HG02610 (cell line): ENCODE results near the gene MIOX.
"Not testable (repeated sequence)": the region's sequence is repeated elsewhere in the genome, so short reads cannot be mapped to it uniquely, and the experiment has no call there.

ENCODE experiments used
- ATAC-seq: cut with Tn5 transposase; IDR thresholded peaks from one replicate; pipeline ENCODE4 v1.9.1; 2021; ENCODE audit warnings: mild to moderate bottlenecking, moderate library complexity; ENCODE audit not compliant: unreplicated experiment

Gene MIOX

GRCh38 chr22:50527921-50528681 lies 41.4 kb downstream of the MIOX start:
- ATAC-seq = no peak

DNA sequence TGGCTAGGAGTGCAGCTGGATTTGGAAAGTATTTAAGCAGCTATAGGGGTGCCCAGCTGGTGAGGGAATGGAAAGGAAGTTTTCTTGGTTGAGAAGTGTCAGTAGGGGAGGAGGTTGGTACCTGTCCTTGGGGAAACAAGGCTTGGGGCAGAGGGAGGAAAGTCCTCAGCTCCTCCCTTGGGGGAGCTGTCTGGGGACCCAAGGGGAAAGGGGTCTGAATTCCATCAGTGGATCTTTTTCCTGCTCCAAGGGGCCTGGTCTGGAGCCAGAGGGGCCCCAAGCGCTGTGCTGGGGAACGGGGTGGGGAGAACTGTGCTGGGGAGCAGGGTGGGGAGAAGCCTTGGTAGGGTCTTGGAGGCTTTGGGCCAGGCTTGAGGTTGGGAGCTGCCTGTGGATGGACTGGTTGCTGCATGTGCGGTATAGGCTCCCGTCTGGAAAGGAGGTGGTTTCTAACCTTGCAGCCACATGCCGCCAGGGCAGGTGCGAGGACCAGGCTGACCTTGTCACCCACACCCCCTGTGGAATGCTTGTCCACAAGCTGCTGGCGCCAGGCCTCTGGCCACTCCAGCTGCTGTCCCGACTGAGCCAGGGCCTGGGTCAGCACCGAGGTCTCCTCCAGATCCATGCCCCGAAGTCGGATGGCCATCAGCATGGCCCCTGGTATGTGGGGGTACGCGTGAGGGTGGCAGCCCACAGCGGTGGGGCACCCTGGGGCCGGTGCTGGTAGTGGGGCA lies 42.2 kb downstream of the MIOX start:
- no peak for ATAC-seq

- no peak for ATAC-seq
Measured at GRCh38 chr22:50529416-50529896, 42.8 kb downstream of the MIOX start.

DNA sequence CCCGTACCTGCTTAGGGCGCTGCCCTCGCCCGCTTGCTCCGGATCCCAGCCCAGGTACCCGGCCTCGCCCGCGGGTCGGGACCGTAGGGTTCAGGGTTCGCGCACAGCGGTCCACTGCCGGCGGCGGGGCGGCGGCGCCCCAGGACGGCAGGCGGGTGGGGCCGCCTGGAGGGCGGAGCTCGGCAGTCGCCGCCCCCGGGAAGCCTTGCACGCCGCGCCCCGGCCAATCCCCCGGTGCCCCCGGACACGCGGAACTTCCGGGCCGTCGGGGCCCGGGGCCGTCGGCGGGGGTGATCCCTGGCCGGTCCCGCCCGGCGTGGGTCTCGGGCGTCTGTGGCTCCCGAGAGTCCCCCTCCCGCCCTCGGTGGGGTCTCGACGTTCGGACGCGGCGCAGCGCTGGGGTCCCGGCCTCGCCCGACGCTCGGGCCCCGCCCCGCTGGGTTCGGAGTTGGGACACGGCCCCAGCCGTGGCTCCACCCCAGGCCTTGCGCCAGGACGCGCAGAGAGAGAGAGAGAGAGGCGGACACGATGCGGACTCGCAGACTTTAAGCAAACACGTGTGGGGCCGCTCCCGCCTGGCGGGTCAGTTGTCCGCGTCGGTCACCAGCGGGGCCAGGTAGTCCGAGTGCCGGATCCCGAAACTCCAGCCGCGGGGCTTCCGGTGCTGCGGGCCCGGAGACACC lies 43.4 kb downstream of the MIOX start, which contains the start of gene TYMP:
TSS of gene TYMP (minus strand) at position 116 of the 683 bp plus-strand sequence. CDS start 303 bp downstream, outside the sequence.
- ATAC-seq = no peak

DNA sequence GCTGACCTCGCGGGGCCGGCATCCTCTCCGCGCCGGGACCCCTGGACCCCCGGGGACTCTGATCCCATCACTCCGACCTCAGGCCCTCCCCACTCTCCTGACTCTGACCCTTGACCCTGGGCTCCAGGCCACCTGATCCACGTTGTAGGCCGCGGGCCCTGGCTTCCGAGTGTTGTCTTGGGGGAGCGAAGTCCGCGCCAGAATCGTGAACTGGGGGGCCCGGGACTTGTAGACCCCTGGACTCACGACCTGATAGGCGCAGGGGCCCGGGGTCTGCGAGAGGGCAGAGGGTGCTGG lies 43.9 kb downstream of the MIOX start:
- ATAC-seq = no peak

DNA sequence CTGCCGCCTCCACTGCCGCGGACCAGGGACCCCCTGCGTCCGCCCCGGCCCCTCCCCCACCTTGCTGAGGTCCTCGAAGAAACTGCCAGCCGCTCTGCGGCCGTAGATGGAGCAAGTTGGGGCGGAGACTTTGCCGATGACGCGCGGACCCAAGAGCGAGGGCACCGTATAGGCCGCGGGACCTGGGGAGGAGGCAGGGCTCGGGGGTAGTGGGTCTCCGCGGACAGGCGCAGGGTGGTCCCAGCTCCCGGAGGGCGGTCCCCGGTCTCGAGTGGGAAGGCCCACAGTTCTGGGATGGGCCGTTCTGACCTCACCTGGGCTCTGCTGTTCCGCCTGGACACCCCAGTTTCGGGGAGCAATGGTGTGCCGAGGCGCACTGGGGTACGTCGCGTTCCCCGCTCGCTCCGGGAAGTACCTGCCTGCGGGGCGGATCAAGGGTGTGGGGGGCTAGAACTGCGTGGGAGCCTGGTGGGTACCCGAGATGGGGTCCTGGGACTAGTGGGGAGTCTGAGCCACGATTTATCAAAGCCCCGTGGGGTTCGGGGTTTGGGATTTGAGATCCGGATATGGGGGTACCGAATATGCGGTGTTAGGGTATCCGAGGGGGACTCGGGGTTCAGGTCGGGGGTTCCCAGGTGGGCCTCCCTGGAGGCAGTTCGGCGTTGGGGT lies 44.4 kb downstream of the MIOX start:
- no peak for ATAC-seq

DNA sequence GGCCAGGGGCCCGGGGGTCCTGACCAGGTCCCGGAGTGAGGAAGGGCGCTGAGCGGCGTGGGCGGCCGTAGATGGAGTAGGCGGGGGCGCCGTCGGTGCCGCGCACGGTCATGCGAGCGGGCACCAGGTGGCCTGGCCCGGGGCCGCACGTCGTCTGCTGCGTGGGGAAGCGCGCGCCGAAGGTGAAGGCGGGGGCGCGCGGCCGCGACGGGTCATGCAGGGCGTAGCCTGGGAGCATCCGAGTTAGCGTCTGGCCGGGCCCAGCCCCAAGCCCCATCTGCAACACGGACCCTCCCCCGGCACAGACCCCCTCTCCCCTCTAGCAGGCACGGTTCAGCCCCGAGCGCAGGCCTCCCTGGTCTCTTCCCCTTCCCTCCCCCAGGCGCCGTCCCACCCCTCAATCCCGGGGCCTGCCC lies 44.9 kb downstream of the MIOX start:
- no peak for ATAC-seq

GRCh38 chr22:50531962-50532674 lies 45.5 kb downstream of the MIOX start:
- ATAC-seq = no peak

- no peak for ATAC-seq
Measured at GRCh38 chr22:50532824-50533796, 46.5 kb downstream of the MIOX start.

- not testable (repeated sequence) for ATAC-seq
Measured at GRCh38 chr22:50533856-50534711, 47.4 kb downstream of the MIOX start.

GRCh38 chr22:50535113-50535512 lies 48.5 kb downstream of the MIOX start:
- ATAC-seq = no peak

DNA sequence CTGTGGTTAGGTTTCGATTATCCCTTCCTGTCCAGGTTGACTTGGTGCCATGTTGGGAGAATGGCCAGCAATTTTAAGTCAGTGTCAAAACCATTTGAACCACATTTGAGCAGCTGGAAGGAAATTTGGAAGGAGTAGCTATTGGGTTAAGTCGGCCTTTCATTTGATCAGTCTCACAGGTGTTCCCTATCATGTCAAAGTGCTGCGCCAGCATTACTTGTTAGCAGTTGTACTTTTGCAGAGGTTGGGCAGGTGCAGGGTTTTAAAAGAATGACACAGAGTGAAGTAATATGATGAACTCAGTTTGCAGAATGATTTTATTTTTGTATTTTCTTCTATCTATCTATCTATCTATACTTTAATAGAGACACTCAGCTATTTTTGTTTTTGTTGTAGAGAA lies 49.6 kb downstream of the MIOX start:
- no peak for ATAC-seq

- no peak for ATAC-seq
Measured at GRCh38 chr22:50537765-50538164, 51.1 kb downstream of the MIOX start.
